ENCODE measurements around the gene DAB2IP. TPM values are rescaled to one million over a fixed set of nuclear protein-coding genes. Genes with fewer than 3 reads are reported as not detected.

The DAB2IP gene
- total RNA-seq, 1 donor, result 0.81 TPM

DNA sequence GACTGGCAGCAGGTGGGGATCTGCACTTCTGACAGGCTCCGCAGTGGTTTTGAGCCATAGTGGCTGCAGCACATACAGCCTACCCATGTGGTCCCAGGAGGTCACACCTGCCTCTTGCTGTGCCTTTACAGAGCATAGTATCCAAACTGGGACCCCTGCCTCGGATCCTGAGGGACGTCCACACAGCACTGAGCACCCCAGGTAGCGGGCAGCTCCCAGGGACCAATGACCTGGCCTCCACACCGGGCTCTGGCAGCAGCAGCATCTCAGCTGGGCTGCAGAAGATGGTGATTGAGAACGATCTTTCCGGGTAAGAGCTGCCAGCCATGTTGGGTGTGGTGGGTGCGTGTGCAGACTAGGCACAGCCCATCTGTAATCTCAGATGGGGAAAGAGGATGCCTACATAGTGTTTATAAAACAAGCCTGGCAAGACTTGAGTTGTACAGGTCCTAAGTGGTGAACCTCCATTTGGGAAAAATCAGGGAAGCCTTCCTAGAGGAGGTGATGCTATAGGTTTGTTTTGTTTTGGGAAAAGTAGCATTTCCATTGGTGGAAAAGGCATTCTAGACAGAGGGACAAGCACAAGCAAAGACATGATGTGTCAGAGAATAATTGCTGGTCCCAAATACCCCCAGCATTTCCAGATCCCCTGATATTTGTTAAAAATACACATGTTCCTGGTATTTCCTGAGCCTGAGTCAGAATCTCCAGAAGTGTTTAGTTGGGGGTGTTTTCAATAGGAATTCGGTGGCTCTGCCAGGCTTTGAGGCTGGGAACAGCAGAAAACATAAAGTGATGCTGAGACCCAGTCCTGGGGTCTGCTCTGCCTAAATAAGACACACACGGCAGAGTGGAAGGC is 119.2 kb downstream of the DAB2IP start:
- no peak for DNase-seq (ENCODE audit: low read depth in 2 of 3, low spot score in 2 of 3)

DNA sequence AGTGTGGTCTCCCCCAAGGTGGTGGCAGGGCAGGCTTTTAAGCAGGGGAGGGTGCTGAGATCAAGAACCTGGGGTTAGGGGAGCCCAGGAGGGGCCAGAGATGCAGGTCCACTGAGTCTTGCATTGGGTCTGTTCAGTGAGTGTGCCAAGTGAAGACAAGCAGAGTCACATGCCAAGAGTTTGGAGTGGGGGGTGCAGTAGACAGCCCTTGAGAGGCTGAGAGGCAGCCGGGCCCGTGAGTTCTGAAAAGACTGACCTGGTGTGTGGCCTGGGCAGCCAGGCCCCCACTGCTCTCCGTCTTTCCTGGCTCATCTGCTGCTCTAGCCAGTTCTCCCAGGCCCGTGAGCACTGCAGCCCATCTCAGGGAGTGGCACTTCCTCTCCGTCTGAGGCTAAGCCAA is 120.0 kb downstream of the DAB2IP start:
- no peak for DNase-seq (ENCODE audit: low read depth in 2 of 3, low spot score in 2 of 3)

DNA sequence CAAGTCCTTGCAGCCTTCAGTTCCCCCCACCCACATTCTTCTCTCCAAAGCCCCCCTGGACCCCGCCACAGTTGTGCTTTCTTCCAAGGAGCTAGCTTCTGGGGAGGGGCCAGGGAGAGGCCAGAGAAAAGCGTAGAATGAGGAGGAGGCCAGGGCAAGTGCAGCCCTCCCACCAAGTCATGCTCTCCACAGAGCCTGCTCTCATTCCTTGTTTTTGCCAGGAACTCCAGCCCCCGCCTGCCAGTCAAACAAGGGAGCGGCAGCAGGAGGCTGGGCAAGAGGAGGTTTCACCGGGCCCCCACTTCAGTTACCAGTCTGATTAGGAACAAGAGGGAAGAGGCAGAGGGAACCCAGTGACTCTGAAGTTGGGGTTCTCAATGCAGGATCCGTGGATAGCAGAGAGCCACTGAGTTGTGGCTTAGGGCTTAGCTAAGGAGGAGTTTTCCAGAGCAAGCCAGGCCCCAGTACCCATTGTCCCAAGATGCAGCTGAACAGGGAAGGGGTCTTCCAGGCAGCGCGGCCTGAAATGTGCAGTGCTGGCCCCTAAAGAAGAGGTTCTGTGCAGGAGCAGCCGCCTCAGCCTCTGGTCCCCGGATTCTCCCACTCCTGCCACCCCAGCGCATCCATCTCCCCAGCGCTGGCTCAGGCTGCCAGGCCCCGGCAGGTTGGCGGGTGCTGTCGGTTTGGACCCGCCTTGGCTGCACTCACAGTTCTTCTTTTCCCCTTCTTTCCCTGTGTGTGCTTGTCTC is 120.6 kb downstream of the DAB2IP start:
- no peak for DNase-seq (ENCODE audit: low read depth in 2 of 3, low spot score in 2 of 3)

DNA sequence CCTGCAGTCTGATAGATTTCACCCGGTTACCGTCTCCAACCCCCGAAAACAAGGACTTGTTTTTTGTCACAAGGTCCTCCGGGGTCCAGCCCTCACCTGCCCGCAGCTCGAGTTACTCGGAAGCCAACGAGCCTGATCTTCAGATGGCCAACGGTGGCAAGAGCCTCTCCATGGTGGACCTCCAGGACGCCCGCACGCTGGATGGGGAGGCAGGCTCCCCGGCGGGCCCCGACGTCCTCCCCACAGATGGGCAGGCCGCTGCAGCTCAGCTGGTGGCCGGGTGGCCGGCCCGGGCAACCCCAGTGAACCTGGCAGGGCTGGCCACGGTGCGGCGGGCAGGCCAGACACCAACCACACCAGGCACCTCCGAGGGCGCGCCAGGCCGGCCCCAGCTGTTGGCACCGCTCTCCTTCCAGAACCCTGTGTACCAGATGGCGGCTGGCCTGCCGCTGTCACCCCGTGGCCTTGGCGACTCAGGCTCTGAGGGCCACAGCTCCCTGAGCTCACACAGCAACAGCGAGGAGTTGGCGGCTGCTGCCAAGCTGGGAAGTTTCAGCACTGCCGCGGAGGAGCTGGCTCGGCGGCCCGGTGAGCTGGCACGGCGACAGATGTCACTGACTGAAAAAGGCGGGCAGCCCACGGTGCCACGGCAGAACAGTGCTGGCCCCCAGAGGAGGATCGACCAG is 121.3 kb downstream of the DAB2IP start:
- no peak for DNase-seq (ENCODE audit: low read depth in 2 of 3, low spot score in 2 of 3)

DNA sequence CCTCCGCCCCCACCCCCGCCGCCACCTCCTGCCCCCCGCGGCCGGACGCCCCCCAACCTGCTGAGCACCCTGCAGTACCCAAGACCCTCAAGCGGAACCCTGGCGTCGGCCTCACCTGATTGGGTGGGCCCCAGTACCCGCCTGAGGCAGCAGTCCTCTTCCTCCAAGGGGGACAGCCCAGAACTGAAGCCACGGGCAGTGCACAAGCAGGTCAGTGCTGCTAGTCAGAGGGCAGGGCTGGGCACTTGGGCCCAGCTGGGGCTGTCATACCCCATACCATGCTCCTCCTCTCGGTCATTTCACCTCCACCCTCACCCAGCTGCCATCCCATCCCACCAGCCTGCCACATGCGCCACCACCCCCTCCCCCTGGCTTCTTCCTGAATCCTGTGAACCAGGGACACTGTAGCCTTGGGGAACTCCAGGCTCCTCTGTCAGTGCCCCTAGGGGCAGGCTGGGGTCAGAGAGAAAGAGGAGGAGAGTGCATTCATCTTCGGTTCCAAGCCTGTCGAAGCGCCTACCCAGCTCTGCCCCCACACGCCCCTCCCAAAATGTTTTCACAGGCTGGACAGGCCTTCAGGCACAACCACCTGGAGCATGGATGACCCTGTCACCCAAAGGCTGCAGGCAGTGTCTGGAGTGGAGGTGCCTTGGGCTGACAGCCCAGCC is 122.0 kb downstream of the DAB2IP start:
- DNase-seq (ENCODE audit: low read depth in 2 of 3, low spot score in 2 of 3), result no peak

DNA sequence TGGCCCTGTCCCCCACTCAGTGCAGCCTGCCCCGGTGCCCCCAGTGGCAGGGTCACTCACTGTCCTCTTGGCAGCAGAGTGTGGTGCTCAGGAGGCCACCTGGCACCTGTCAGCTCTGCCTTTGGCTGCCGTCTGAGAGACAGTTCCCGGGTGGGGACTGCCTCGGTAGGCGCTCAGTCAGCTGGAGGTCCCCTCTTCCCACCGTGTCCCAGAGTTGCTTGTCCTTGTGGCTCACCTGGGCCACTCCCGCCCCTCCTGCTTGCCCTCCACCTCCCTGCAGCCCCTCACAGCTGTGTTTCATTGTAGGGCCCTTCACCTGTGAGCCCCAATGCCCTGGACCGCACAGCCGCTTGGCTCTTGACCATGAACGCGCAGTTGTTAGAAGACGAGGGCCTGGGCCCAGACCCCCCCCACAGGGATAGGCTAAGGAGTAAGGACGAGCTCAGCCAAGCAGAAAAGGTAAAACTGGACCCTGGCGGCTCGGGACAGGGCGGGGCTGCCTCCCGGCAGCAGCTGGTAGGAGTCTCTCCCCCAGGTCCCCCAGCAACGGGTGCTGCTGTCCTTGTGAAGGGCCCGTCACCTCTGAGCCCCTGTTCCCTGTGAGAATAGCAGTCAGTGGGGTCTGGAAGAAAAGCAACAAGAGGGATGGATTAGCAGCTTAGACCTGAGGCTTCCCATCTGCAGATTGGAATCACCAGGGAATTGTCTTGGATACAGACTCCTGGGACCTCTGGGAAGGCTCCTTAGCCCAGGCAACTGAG is 122.7 kb downstream of the DAB2IP start:
- no peak for DNase-seq (ENCODE audit: low read depth in 2 of 3, low spot score in 2 of 3)

DNA sequence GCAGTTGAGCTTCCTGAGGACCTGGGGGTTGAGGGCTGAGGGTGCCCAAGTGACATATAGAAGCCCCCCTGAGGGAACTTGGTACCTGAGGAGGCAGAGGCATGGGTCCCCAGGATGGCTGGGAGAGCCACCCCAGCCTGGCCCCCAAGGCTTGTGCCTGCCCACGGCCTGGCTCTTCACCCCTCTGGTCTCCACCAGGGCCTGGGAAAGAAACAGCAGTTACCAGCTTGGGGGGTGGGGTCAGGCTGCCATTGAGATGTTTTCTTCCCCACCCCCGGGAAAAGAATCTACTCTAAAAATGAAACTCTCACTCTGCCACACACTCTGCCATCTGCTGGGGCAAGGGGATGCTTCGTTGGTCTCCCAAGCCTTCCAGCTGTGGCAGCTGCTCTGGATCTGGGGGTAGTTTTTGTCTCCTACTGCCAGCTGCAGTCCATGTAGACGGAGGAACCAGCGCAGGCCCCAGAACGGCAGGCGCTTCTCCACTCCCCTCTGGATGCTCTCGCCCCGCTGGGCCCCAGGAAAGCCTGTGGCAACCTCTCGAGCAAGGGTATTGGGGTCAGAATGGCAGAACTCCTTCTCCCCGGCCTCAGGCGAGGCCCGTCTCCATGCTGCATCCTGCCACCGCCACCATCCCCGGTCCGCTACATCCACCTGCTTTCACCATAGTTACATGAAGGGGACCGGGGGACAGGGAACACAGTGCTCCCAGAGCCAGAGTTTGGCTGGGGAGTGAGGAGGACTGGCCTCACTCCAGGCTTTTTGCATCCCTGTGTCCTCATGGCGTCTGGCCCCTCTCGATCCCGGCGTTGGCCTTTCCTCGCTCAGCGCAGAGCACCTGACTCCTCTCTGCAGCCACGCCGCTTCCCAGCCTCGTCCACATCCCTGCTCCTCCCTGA is 123.5 kb downstream of the DAB2IP start:
- DNase-seq (ENCODE audit: low read depth in 2 of 3, low spot score in 2 of 3), result no peak

DNA sequence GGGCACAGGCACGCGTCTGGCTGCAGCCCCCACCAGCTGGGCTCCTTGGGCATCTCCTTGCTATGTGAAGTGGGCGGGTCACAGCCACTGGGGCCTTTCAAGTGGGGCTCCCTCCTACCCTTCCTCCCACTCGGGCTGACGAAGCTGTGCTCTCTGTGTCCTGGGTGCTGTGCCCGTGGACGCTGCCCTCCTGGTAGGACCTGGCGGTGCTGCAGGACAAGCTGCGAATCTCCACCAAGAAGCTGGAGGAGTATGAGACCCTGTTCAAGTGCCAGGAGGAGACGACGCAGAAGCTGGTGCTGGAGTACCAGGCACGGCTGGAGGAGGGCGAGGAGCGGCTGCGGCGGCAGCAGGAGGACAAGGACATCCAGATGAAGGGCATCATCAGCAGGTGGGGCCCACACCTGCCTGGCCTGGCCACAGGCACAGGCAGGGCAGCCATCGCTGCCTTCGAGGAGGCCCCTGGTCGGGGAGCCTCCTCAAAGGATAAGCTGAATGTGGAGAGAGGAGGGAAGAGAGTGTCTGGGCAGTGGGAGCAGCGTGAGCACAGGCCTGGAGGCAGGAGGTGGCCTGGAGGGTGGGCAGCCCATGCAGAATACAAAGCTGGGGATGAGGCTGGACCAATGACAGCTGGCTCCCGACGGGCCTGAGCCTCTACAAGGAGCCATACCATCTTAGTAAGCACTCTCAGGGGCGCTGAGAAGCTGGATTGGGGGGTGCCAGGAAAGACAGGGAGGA is 124.7 kb downstream of the DAB2IP start:
- no peak for DNase-seq (ENCODE audit: low read depth in 2 of 3, low spot score in 2 of 3)

DNA sequence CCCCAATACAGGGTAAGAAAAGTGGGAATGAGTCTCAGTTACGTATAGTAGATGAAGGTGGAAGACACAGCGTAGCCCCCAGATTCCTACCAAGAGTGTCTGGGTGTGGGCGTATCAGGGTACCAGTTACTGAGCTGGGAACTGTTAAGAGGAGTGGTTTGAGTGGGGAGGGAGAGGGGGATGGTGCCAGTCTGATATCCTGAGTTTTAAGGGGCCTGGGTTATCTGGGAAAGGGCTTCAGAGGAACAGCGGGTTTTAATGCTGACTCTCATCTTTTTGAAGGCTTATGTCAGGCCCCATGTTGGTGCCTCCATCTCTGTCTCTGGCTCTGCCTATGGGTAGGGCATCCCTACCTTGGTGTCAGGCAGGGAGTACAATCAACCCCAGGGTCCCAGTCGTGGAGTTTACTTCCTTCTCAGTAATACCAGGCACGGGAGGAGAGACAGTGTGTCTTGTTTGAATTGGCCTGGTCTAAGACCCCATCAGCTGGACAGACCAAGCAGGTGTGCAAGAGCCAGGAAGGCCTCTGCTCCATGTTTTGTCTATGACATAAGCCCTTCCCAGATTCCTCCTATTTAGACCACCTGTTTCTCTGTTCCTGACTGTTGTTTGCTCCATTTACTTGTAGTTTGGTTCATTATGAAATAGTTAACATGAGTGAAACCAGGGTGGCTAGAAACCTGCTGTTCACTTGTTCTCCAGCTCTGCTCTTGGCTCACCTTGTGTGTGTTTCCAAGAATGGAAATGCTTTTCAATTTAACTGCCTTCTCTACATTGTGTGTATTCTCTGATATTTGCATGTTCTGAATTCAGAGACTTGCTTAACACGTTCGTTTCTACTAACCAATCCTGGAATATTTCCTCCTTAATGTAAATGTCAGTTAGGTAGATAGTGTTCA is 125.6 kb downstream of the DAB2IP start:
- no peak for DNase-seq (ENCODE audit: low read depth in 2 of 3, low spot score in 2 of 3)

DNA sequence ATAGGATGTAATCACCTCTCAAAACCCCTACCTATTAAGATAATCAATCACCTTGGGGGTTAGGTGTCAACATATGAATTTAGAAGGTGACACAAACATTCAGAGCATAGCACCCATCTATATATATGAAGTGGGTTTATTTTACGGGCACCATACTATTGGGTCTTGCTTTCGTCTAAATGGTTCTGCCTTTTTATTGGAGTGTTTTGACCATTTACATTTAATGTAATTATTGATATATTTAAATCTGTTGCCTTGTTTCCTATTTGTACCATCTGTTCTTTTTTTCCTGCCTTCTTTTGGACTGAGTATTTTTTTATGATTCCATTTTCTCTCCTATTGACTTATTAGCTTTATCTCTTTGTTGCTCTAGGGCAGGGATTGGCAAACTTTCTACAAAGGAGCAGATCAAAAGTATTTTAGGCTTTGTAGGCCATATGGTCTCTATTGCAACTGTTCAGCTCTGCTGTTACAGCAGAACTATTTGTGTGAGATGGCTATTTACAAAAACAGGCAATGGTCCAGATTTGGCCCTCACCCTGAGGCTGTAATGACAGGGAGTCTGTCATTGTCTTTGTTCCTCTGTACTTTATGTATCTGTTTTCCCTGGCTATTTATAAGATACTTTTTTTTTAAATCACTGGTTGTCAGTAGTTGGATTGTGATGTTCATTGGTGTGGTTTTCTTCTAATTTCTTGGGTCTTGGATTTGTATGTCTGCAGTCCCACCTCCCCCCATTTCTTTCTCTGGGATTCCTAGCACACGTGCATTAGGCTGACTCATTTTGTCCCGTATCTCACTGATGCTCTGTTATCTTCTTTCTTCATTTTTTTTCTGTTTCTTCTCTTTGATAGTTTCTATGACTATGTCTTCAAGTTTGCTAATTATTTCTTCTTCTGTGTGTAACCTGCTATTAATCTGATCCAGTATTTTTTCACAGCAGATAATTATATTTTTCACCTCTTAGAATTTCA is 127.1 kb downstream of the DAB2IP start:
- no peak for DNase-seq (ENCODE audit: low read depth in 2 of 3, low spot score in 2 of 3)

DNA sequence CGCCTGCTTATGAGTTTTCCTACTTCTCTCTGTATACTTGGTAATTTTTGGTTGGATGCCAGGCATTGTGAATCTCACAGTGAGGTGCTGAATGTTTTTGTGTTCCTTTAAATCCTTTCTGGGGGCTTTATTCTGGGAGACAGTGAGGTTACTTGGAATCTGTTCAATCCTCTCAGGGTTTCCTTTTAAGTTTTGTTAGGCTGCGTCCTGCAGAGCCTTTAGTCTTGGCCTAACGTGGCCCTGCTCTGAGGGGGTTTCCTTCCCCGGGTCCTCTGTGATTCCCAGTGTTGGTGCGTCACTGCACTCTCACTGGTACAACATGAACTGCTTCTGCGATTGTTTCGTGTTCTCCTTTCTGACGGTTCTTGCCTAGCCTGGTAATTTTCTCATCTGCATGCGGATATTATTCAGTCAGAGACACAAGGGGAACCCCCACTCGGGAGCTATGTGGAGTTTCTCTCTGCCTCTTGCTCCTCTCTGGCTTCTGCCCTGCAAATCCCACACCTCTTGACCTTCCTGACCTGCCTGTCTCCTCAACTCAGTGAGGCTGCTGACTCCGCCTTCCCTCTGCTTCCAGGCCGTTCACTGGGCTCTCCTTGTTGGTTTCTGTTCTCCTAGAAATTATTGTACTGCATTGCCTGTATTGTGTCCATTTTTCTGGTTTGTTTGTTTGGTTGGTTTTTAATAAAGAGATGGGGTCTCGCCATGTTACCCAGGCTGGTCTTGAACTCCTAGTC is 128.1 kb downstream of the DAB2IP start:
- DNase-seq (ENCODE audit: low read depth in 2 of 3, low spot score in 2 of 3), result no peak

DNA sequence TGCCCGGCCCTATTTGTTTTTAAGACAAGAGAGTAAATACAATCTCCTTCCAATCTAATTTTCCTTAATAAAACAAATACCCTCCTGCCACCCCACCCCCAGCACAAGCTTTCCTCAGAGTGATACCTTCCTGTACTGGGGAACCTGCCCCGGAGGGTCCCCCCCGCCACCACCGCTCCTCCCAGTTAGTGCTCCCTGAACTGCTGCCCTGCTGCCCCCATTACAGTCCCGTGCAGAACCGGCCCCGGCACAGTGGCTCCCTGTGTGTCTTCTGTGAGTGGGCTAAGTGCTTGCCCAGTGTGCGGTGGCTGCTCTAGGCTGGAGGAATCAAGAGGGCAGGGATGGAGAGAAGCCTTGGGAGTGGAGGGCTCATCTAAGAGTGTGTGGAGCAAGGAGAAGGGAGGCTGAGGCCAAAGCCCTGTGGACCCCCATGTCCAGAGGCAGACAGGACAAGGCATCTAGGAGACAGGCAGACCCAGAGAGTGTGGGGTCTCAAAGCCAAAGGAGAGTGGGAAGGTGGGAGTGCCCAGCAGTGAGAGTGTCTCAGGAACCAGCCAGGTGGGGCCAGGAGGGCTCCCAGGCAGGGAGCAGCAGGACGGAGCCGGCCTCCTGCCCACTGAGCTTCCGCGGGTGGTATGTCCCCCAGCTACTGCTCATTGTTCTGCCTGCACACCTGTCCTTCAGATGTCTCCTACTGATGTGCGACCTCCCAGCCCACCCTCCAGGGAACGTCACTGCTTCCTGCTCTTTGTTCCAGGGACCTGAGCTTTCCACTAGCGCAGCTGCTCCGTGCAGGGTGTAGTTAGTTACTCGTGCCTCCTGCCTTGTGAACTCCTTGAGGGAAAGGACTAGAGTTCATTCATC is 129.0 kb downstream of the DAB2IP start:
- no peak for DNase-seq (ENCODE audit: low read depth in 2 of 3, low spot score in 2 of 3)

DNA sequence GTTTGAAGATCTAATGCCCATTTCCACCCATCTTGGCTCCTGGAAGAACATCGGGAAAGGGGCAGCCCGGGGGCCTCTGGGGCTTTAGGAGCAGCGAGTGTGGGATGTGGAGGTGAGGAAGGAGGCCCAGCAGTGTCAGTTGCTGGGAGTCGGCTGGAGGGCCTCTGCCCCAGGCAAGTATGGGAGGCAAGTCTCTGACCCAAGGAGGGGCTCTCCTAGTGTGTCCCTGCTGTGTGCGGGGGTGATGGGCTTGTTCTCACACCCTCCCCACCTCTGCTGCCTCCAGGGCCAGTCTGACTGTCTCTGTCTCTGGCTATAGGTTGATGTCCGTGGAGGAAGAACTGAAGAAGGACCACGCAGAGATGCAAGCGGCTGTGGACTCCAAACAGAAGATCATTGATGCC is 129.7 kb downstream of the DAB2IP start:
- no peak for DNase-seq (ENCODE audit: low read depth in 2 of 3, low spot score in 2 of 3)

DNA sequence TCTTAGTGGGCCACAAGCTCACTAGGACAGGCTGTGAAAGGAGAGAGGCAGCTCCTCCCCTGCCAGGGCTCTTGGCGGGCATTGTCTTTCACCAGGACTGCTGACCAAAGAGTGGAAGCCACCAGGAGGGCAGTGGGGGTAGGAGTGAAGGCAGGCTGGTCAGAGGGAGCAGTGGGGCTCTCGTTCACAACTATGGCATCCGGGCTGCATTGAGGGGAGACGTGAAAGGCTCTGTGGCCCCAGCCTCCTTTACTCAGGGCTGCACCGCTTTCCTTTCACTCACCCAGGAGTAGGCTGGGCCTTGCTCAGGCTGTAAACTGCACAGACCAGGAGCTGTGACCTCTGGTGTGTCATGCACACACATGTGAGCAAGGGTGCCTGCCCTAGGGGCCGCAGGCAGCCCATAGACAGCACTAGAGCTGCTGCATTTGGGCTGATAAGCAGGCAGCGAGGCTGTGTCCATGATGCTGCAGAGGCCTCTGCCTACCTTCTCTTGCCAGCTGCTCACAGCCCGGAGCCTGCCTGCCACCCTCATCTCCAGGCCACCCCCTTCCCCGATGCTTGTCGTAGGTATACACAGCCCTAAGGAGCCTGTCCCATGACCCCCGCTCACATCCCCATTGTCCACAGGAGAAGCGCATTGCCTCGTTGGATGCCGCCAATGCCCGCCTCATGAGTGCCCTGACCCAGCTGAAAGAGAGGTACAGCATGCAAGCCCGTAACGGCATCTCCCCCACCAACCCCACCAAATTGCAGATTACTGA is 130.4 kb downstream of the DAB2IP start:
- no peak for DNase-seq (ENCODE audit: low read depth in 2 of 3, low spot score in 2 of 3)
